NCI-H1436 treated with DMSO at 0.1 percent for 48 hours (cell line): ENCODE results near the gene C1orf116.
"Not testable (repeated sequence)": the region's sequence is repeated elsewhere in the genome, so short reads cannot be mapped to it uniquely, and the experiment has no call there.

ENCODE experiments used
- DNase-seq: peaks from one replicate; lab custom pipeline; 2025; lab: John Stamatoyannopoulos, UW

C1orf116 gene

DNA sequence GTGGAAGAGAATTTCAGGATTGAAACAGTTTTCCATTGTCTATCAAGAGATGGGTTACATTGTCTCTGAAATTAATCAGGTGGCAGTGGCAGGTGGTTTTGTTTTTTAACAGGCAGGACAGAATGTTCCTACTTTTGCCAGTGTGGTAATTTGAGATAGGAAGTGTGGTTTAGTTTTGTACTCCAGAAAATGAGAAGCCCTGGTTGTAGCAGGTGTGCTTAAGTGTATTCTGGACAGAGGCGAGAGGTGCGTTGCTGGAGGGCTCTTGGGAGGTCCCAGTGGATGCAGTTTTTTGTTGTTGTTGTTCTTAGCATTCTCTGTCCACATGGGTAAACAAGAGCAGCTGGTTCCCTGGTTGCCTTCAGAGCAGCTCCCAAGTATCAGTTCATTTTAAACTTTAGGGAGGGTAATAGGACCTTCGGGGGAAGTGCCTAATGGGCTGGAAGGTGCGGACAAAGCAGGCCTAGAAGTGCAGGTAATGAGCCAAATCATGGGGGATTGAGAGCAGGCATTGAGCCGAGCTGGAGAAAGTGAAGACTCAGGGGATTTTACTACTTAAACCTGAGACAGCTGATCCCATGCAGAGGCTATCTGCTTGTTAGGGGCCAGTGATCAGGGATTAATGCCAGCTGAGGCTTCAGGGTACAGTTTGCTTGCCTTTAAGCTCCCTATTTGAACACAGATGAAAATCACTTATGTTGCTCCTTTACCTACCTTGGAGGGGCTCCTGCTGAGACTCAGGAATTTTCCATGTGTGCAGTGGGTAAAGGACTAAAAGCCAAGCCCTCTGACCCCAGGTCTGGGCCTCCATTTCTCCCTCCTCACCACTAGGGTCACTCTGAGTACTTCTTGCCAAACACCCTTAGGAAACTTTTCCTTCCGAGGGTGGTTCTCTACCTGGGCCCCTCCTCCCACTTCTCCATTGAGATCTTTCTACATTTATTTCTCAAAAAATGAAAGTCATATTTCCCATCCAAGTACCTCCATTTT is 26.6 kb upstream of the C1orf116 start:
- peak; percentile 87 for DNase-seq

DNA sequence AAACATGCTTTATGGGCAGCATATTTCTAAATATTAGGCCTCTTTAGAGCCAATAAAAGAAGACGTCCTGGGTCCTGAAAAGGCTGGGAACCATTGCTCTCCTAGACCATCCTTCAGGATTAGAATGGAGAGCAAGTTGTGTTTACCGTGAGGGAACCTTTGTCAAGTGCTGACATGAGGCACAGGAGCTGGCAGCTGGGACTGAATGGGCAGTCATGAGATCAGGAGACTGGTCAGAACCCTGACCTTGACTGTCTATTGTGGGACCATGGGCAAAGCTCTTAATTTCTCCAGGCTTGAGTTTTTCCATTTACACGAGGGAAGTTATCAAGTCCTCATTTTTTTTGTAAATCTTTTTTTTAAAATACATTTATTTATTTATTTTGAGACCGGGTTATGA is 25.7 kb upstream of the C1orf116 start:
- no peak for DNase-seq

DNA sequence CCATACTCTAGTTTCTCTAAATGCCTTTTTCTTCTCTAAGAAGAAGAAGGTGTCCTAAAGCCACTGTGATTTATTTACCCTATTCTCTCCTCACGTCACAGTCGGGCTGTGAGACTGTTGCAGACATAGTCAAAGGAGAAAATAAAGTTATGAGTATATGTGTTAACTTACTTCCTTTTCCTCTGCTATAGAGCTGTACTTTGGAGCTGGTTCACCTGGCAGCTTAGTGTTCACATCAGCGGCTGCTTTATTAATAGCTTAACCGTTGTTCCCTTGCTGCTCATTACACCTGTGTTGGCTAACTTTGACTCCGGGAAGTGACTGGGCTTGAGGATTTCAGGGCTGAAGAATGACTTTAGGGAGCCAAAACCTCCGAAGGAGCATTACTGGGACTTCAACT is 24.1 kb upstream of the C1orf116 start:
- no peak for DNase-seq

DNA sequence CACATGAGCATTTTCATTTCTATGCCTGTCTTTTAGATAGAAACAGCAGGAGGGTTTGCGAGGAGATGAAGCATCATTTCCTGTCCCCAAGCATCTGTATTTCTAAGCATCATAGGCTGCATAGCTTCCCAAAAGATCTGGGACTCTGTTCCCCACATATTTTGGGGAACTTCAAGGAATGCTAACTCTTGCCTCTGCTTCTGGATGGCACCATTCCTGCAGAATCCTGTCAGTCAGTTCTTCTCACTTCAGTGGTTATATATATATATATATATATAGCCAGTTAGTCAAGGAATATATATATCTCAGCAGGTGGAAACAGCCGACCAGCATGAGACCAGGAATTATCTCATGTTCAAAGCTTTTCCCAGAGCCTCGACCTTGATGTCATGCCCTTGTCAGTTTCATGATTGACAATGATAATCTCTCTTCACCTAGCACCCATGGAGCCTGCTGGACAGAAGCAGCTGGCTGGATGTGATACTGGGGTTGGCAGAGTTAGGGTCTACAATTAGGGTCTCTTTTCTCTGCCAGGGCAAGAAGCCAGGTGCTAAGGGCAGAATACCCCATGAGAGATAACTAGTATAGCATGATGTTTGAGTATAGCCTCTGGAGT is 22.9 kb upstream of the C1orf116 start:
- no peak for DNase-seq

DNA sequence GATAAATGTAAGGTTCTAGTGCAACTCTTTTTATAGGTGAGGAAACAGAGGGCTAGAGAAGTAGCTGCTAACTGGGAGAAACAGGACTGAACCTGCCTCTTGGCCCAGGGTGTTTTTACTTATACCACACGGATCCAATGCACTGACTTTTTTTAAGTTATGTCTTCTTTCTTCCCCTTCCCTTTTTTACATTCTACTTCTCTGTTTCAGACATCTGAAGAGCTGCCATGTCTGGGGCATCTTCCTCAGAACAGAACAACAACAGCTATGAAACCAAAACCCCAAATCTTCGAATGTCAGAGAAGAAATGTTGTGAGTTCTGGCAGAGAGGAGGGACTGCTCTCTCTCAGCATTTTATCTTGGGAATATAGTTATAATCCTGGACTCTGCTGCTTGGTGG is 21.9 kb upstream of the C1orf116 start:
- DNase-seq: no peak

DNA sequence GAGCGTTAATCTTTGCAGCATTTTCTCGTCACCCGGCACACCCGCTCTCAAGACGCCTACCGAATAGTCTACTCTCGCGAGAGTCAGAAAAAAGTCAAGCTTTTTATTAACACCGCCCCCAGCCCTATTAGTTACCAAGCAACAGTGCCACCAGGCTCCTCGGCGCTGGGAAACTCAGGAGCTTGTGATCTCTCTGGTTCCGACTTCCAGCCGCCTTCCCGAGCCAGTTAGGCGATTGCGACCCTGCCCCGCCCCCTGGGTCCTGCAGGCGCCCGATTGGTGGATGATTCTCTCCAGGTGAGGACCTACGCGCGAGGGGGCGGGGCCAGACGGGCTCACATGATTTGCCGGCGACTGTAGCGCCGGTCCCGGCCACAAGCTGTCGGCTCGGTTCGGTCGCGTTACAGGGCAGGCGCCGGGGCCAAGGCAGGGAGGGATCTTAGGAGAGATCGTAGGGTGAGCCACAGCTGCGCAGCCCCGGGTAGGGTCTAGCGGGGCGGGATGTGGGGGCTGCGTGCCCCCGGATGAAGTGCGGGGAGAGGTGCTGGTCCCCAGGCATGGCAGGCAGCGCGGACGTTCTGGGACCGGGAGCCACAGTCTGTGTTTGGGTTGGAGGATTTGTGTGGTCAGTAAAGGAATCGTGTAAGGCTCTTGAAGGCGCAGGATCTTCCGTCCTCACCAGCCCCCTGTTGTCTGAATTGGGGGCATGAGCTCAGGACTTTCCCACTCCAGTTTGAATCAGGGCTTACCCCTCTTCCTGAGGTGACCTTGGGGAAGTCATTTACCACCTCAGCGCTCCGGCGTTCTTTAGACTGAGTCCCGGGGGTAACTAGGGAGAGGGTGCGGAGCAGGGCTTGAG is 20.6 kb upstream of the C1orf116 start, which contains the start of gene PFKFB2:
TSS of gene PFKFB2 (plus strand) at position 365 of the 859 bp plus-strand sequence. CDS start 1,443 bp downstream, outside the sequence.
- peak; percentile 99 for DNase-seq

DNA sequence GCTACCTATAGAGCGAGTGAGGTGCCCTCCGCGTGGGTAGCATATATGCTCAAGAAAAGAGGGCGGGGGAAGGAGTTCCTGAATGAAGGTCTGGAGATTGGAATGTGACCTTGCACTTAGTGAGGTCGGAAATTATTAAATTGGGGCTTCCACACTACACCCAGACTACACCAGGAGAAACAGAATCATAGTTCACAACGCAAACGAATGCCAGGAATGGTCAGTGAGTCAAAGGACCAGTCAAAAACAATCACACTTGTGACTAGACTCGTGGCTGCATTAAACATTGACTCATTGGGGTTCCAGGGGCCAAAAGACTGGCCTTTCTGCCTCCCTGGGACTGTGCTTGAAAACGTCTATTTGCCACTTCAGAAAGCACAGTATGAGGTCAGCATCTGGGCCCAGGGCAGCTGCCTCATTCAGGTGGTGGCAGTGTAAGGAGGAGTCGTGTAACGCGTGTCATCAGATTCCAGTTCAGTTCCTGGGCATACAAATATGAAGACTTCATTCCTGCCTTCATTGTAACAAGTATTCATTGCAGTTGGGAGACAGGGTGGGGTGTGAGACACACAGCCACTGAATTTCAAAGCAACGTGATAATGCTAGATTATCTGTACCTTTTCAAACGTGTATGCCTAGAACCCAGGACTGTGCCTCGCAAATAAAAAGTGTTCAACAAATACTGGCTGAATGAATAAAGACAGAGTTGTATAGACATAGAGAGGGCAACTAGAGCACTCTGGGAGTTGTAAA is 18.8 kb upstream of the C1orf116 start, which contains the start of gene YOD1:
TSS of gene YOD1 (minus strand) at position 18 of the 753 bp plus-strand sequence. CDS start 178 bp downstream, outside the sequence.
- DNase-seq: no peak

DNA sequence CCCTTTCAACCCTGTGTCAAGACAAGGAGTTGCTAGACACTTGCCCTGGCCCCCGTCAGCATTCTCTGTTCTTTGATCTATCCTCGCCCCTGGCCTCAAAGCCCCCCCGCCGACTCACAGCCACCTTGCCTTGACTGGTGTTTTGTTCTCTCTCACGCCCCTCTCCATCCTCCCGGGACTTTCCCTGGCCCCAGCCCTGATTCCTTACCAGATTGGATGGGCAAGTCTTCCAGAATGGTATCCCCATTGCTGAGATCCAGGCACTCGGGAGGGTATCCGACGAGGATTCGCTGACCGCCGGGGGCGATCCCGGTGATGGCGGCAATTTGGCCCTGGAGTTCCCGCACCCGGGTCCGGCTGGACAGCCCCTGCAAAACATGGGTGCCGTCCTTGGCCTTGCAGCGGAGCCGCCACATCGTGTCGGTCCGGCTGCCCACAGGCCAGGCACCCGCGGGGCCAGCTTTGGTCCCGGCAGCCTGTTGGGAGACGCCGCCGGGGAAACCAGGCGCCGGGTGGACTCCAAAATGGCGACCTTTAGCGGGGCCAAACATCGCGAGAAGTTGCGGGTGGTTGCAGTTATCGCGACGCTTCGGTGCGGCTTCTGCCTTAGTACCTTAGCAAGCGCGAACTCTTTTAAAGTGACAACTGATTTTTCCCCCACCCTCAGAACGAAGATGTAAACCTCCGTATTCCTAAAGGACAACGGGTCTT is 18.1 kb upstream of the C1orf116 start:
- DNase-seq: peak; percentile 73

DNA sequence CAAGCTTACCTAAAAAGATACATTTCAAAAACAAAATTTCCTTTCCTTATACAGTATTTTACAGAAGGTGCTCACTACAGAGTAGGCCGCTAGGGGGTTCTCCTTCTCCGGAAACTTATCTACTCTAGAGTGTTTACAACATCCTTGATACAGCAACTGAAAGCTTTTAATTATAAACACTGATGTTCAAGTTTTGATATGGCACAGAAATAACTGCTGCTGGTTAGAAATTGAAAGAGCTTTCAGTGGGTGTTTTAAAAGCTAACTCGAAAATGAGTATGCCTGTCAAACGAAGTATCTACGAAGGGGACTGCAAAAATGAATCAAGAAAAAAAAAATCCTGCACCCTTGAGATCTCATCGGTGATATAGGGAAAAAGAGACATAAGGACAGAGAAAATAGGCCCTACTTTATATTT is 17.4 kb upstream of the C1orf116 start:
- peak; percentile 62 for DNase-seq

DNA sequence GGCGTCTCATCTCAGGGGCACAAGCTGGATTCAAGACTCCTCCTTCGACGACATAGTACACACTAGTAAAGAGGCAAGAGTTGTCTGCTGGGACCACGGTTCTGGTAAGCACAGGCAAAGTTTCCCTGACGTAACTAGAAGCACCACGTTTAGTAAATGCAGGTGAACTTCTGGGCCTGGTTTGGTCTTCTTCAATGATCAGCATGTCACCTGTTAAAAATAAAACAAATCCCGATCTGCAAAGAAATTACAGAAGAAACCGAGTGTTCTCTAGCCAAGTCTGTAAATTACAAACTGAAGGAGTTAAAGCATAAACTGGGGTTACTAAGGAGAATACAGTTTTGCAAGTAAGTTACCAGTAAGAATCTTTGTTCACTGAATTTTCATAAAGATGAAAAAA is 17.0 kb upstream of the C1orf116 start:
- DNase-seq: no peak

DNA sequence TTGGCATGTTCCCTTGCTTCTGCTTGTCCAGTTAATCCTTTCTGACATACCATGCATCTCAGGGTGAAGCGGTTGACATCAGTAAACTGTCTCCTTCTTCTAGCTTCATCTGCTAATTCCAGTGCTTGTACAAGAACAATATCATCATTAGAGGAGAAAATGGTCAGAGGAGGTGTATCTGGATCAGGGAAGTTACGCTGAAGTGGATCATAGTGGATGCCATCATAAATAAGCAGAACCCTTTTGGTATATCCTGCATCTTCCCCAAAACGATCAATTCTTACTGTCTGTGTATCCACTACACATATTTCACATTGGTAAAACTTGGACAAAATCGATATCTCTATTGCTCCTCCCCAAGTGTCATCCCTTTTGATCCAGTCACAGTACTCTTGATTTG is 16.5 kb upstream of the C1orf116 start:
- no peak for DNase-seq

DNA sequence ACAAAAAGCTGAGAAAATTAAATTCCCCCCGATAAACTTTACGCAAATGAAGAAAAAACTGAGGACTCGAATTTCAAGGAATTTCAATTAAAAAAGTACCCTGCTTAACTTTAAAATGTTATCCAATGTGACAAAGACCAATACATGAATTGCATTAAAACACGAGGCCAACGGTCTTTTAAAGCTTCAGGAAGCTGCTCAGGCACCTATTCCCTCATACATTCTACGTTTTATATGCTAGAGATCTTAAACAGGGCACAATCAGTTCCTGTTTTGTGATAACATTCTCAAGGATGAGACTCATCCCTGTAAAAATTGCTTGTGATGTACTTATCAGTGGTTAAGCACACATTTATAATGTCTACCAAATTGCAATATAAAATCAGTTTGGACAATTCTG is 15.5 kb upstream of the C1orf116 start:
- DNase-seq: no peak

DNA sequence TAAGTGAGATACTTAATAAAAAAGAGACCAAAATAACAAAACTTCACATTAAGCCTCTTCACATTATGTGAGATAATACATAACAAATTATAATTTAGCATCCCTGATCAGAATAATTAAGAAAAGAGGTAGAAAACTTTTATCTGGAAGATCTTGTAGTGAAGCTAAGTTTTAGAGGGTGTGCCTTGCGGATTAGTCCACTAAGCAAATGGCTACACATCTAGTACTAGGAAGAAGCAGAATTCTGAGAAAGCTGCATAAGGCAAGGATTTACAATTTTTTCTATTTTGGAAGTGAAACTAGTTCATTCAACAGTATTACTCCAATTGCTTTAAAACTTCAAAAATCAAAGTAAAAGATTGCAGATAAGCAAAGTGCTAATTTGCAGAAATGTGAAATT is 14.9 kb upstream of the C1orf116 start:
- DNase-seq: no peak

DNA sequence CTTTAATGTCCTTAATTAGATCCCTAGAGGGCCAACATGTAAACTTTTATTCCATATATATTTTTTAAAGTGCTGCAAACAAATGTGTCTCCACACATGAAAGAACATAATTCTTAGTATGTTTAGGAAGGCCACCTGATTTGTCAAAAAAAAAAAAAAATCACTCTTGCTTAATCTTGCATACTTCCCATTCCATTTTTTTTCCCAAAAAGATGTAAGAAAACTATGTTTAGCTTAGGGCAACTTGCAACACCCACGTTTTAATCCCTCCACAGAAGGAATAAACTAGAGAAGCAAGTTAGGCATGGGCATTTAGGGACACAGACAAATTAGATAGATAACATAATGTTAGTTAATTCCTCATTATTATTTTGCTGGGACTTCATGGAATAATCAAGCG is 12.9 kb upstream of the C1orf116 start:
- no peak for DNase-seq

DNA sequence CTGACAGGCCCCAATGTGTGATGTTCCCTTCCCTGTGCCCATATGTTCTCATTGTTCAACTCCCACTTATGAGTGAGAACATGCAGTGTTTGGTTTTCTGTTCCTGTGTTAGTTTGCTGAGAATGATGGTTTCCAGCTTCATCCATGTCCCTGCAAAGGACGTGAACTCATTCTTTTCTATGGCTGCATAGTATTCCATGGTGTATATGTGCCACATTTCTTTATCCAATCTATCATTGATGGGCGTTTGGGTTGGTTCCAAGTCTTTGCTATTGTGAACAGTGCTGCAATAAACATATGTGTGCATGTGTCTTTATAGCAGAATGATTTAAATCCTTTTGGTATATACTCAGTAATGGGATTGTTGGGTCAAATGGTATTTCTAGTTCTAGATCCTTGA is 8.8 kb upstream of the C1orf116 start:
- not testable (repeated sequence) for DNase-seq

DNA sequence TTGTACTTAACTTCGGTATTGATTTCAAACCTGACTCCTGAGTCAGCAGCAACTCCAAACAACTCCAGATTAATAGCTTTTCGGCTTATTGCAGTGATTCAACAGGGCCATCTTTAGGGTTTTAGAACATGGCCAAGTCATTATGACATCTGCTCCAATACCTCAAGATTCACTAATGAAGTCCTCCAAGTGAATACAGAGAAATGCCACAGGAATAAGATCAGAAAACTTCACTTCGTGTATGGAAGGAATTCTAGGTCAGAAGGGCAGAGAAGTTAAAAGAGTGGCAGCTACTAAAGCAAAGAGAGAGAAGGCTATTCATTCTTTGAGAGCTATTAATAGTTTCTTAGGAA is 7.6 kb upstream of the C1orf116 start:
- DNase-seq: no peak

DNA sequence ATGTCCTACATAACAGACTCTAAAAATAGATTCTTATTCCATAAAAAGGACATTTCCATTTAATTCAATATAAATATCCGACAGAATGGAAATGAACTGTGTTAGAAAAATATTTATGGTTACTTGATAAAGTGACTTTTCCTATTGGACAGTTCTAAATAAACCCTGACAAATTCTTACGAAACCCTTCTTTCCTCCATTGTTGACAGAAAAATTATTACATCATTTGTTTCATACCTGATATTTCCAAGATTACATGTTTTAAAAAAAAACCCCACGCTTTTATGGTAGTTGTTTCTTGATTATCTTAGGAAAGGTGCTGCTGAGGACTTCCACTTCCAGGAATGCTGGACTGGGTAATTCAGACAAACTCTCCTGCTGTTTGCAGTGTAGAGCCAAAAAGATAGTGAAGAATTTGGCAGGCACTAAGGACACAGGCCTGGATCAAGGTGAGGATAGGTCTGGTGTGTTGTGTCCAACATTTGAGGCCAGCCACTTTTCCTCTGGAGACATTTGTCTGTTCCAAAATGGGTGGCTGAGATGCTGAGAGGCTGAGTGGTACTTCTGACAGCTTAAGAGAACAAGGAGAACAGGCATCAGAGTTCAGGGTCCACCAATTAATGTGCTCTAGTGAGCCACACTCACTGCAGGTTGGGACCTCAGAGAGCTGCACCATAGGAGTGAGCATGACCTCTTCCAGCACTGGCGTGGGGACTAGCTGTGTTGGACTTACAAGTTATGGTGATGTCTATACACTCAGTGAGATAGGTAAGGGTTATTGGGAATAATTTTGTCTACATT is 7.0 kb upstream of the C1orf116 start:
- no peak for DNase-seq

DNA sequence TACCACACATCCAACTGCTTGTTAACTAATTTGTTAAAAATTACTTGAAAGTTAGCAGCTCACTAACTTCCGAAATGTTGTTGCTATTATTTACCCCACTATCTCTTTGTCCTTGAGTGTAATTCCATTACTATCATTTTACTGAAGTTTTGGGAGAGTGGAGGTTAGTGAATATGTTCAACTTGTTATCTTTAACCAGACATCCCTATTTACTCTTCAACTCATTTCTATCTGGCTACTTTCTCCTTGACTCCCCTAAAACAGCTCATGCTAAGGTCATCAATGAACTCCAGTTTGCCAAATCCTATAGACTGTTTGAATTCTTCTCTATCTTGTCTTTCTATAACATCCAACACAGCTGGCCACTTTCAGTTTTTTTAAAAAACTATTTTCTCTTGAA is 4.3 kb upstream of the C1orf116 start:
- DNase-seq: no peak

DNA sequence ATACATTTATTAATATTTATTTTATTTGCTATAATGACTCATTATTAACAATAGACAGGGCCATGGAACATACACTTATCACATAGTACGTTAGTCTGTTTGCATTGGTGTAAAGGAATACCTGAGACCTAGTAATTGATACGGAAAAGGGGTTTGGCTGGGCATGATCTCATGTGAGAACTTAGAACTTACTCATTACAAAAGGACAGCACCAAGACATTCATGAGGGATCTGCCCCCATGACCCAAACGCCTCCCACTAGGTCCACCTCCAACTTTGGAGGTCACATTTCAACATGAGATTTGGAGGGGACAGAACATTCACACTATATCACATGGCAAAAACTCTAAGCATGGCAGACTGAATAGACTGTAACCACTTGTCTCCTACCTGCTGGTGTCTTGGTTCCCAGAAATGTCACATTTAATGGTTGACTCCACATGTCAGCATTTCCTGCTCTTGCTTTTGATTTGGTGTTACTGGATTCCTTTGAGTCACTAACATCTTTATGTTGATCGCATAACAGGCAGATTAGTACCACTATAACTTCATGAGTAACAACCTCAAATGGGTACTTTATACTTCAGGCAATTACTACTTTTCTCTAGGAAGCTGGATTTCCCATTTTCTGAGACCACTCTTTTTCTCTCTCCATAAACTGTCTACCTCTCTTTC is 3.5 kb upstream of the C1orf116 start:
- no peak for DNase-seq
